ENCODE results near the gene RNF11. TPM values are rescaled to one million over a fixed set of nuclear protein-coding genes. Genes with fewer than 3 reads are reported as not detected.

Gene RNF11
- total RNA-seq, 2 experiments from 2014 or later: 35.1 to 35.3 TPM

DNA sequence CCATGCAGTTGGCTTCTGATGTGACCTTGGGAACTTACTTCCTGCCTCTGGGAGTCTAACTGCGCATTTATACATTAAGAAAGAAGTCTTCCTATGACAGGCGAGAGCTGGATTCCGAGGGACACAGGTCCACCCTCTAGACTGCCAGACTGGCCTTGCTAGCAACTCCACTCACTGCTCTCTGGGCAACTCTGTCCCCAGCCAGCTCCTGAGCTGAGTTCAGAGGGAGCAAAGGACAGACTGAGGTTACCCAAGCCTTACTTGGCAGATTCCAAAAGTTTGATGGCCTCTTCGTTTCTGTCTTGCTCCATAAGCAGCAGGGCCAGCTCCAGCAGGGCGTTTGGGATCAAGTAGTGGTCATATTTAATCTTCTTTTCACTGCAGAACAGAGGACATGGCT, 52.5 kb downstream of the RNF11 start:
- POLR2A ChIA-PET: interaction anchor here (0.5 kb wide), 1 partner anchor 578 kb away, joined by 4 read pairs; no protein-coding TSS in a partner anchor
- CTCF ChIA-PET: interaction anchor here (0.6 to 1.9 kb wide), 2 partner anchors 8 to 37 kb away, joined by 3 to 11 read pairs; no protein-coding TSS in a partner anchor

DNA sequence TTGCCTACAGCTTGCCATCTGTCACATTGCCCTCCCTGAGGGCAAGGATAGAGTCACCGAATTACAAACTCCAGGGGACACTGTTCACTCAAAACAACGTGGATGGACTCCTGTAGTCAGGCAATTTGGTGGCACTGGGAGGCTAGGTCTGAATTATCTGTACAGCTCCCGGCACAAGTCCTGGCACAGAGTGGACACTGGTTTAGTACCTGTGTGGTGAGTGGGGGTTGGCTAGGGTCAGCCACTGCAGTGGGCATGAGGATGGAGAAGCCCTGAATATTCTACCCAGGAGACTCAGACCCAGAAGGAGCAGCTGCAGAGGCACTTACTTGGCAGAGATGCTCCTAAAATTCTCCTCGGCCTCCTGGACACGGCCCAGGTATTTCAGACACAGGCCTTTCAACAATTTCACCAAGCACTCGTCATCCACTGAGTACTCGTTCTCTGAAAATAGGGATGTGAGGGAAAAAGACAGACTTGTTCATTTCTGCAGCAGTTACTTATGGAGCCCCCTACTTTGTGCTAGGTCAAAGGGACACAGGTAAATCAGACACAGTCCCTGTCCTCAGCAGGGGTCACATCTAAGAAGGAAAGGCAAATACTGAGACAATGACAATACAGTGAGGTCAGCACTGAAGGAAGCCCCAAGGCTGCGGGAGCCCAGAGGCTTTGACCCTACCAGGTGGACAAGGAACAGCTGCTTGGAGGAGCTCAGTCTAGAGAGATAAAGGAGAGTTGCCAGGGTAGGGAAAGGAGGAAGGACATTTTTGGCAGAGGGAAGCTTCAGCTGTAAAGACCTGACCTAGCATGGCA, 53.8 kb downstream of the RNF11 start:
- ChIA-PET POLR2A (no interaction called here), CTCF (no interaction called here)

DNA sequence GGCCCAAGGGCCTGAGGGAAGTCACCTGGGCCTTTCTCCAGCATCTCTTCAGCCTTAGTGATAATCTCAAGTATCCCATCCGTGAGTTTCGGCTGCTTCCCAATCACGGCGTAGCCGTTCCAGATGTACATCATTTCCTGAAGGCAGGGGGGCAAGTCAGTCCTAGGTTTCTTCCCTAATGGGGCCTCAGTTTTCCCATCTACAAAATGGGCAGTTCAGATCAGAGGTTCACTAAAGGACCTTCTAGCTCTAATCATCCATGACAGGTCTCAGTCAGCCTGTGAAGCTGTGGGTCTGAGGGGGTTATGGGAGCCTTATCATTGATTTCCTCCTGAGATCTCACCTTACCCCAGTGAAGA, 54.4 kb downstream of the RNF11 start:
- POLR2A ChIA-PET: no interaction called here
- CTCF ChIA-PET: no interaction called here

DNA sequence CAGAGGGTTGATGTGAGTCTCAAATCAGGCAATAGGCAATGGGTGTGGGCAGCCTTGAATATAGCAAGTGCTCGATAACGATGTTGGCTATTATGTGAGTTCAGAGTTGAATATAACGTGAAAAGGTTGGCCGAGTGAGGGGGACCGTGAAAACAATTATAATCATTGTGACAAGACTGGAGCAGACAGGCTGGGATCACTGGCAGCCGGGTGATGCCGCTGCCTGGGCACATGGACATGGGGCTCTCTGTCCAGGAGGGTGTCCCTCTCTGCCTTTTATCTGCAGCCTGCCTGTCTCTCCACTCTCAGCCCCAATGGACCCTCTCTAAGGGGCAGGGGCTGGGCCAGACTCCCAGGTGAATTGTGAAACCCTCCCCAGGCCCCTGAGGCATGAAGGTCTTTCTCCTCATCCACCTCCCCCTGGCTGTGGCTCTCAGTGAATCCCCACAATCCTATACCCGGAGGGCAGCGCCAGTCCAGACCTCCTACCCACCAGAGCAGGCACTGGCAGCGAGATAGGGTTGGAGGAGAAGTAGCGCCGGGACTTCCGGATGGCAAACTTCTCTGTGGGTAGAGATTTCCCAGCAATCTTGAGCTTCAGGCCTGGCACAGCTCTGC, 57.9 kb downstream of the RNF11 start:
- CTCF ChIA-PET: interaction anchor here (1.2 kb wide), 1 partner anchor 58 kb away, joined by 3 read pairs; the partner anchor contains the start of gene RNF11

DNA sequence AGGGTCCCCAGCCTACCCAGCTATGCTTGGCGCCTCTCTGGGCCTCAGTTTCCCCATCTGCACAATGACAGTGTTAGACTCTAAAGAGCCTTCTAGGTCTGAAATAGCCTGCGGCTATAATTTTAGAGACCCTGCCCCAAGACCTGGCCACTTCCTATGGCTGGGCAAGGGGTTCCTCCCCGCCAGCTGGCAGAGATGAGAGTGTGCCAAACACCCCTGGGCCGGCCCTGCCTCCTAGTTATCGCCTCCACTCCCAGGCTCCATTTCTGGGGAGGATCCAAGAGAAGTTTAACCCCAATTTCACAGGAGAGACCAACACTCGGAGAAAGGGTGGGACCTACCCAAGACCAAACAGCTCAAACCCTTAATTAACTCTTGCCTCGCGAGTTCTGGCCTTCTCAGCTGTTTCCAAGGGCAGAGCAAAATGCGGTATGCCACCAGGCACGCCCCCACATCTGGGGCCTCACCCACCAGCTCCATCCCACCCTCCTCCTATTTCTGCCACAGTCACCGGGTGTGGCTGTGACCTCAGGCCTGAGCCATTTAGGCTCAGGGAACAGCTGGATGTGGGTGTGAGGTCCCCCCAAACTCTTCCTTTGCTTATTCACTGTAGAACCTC, 58.6 kb downstream of the RNF11 start:
- ChIA-PET POLR2A (no interaction called here), CTCF (no interaction called here)

More for the DNA sequence above, 57.9 kb downstream of the RNF11 start:
- POLR2A ChIA-PET: no interaction called here

DNA sequence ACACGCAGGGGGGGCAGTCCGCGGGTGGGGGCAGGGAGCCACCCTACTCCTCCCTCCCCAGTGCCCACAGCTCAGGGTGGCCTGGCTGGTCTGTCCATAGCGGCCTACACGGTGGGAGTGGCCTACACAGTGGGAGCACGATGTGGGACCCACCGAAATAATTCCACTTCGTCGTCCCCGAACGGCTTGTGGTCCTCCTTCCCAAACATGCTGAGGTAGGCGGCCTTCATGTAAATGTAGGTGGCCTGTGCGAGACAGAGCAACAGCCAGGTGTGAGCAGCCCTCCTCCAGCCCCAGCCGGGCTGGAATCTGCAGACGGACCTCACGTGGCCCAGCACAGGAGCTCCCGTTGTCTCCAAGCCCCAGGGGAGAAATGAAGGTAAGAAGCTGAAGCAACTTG, 59.9 kb downstream of the RNF11 start:
- POLR2A ChIA-PET: no interaction called here

DNA sequence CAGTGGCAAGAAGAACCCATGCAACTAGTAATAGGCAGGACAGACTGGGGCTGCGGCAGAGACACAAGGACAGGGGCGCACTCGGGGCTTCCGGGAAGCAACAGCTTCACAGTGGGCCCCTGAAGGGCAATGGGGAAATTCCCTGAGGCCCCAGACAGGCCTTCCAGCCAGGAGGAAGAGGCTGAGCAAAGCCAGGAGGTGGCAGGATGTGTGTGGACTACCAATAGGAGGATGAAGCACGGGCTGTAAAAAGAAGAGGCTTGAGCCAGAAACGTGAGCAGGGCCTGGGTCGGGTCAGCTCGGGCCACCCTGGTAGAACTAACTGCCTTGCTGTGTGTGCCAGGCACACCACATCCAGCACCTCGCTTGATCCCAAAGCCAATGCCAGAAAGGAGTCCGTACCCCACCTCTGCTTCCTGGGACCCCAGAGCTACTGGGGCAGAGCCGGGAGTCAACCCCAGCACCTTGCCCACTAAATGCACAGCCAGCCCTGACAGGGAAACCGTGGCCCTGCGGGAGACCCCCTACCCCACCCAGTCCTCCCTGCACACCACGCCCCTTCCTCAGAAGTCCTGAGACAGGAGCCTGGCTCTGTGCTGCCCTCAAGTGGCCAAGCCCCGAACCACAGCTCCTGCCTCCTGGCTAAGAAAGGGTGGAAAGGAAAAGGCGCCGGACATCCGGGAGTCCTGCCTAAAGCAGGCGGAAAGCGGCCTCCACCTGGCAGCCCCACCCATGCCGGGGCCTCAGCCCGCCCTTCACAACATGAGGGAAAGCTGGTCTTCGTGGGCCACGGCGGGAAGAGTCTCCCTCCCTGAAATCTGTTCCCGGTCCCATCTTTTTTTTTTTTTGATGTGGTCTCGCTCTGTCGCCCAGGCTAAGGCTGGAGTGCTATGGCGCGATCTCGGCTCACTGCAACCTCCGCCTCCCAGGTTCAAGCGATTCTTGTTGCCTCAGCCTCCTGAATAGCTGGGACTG, 60.6 kb downstream of the RNF11 start:
- CTCF ChIA-PET: interaction anchor here (0.6 to 2.3 kb wide), 21 partner anchors 9 to 1703 kb away, joined by 3 to 16 read pairs (median 3); no protein-coding TSS in a partner anchor
- POLR2A ChIA-PET: interaction anchor here (0.6 kb wide), 1 partner anchor 112 kb away, joined by 4 read pairs; no protein-coding TSS in a partner anchor

More for the DNA sequence above, 59.9 kb downstream of the RNF11 start:
- CTCF ChIA-PET: interaction anchor here (0.6 to 2.3 kb wide), 11 partner anchors 8 to 104 kb away, joined by 3 to 16 read pairs (median 5); no protein-coding TSS in a partner anchor

DNA sequence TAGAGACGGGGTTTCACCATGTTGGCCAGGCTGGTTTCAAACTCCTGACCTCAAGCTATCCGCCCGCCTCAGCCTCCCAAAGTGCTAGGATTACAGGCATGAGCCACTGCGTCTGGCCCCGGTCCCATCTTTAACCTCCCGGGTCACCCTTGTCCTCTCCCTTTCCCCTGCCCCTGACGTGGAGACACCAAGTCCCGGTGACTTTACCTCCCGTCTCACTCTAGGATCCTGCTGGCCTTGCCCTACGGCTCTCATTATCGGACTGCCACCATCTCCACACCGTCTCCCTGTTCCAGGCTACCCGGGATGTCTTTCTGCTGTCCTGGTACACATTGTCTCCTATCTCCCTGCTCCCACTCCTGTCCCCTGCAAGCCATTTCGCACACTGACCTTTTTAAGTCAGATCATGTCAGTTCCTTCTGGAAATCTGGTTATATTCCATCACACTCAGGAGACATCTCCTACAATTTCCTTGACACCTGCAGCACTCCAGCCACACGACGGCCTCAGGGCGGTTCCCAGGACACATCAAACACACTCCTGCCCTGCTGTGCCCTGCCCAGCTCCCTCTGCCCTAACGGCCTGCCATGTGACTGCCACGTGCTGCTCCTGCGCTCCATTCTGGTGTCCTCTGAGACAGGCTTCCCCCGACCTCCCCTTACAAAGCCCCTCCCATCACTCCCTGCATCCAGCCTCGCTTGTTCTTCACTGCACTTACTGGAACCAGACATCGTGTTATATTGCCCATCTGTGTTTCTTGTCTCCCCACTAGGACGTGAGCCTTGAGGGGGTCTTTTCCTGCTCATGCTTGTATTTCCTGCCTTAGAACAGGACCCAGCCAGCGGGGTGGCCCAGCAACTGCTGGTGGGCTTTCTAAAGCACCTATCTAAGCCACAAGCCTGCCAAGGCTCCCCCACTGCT, 61.6 kb downstream of the RNF11 start:
- POLR2A ChIA-PET: interaction anchor here (0.6 kb wide), 1 partner anchor 111 kb away, joined by 4 read pairs; no protein-coding TSS in a partner anchor
- CTCF ChIA-PET: interaction anchor here (0.6 to 2.3 kb wide), 17 partner anchors 9 to 1702 kb away, joined by 3 to 16 read pairs (median 3); no protein-coding TSS in a partner anchor

DNA sequence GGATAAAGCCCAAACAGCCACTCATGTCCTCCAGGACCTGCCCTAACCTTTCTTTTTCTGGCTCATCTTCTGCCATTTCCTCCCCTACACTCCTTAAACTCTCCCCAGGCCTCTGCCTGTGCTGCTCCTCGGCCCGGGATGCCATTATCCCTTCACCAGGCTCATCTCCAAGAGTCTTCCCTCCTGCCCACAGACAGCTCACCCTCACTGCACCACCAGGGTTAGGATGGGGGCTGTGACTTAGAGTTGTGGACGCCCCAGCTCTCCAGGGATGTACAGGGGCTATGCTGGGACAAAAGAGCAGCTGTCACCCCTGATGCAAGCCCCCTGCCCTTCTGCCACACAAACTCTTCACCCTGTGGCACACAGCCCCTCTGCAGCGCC, 62.2 kb downstream of the RNF11 start:
- CTCF ChIA-PET: no interaction called here

DNA sequence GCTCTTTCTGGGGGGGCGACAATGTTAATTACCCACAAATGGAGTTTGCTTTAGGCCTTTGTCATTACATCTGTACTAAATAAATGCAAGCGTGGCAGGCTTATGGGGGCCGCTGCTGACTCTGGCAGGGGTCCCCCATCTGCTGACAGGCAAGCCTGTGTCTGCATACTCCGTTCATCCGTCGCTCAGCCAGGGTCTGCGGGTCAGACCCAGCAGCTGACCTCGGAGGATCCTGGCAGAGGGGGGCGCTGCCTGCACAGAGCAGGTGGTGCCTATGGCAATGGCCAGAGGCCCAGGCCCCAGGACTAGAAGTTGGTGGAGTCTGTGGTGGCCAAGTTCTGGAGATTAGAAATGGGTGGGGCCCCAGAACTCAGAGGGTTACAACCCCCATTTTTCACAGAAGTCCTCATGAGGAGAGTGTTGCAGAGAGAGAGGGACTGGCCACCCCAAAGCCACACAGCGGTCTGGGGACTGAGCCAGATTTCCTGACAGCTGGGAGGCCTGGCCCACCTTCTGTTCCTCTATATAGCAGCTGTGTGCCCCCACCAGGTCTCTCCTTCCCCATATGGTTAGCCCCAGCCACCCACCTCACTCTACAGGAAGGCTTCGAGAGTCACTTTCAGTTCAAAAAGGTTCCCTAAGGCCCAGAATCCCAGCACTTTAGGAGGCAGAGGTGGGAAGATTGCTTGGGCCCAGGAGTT, 63.3 kb downstream of the RNF11 start:
- POLR2A ChIA-PET: no interaction called here
- CTCF ChIA-PET: no interaction called here

More for the DNA sequence above, 62.2 kb downstream of the RNF11 start:
- POLR2A ChIA-PET: no interaction called here

DNA sequence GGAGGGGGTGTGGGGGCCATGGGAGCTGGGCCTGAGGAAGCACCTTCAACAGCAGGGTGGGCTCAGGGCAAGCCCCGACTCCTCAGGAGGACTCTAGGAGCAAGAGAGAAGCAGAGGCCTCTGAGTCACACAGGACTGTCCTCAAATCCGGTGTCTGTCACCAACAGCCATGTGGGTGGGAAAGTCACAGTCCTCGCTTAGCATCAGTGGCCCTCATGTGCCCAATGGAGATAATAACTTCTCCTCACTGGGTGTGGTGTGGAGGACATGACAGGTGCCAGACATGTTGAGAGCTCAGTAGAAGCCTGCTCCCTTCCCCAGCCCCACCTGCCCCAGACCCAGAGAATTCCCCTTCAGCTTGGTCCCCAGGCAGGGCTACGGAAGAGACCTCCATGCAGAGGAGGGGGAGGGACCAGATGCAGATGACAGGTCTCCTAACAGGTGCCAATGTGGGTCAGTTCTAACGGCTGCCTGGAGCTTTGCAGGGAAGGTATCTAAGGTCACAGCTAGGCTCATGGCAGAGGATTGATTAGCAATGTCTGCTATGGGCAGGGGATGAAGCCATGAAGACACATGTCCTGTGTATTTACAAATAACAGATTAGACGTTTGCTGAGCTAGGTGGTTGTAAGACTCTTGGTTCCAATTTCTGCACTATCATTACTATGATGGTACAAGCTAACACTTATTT, 64.1 kb downstream of the RNF11 start:
- ChIA-PET POLR2A (interaction anchor here (0.6 kb wide), 1 partner anchor 318 kb away, joined by 3 read pairs; no protein-coding TSS in a partner anchor), CTCF (no interaction called here)

DNA sequence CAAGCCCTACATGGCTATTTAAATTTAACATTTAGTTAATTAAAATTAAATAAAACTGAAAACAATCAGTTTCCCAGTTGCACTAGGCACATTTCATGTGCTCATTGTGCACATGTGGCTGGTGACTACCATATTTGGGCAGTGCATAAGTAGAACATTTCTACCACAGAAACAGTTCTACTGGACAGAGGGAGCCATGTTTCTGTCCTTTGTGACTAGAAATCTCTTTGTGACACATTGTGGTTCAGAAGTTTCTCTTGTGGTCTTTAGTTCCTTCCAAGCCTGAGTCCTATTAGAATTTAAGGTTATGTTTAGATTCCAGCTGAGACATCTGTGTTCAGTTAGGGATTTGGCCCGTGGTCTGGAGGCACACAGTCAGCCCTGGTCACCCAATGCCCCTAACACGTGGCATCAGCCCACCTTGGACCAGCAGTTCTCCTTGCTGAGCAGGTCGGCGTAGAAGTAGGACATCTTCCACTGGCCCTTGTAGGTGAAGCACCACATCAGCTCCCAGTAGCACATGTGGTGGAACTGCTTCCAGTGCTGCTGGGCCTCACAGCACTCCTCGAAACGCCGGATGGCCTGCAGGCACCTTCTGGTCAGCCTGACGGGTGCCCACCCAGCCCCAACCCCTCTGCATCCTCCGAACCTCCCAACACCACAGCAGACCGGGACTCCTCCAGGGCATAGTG, 65.2 kb downstream of the RNF11 start:
- POLR2A ChIA-PET: no interaction called here
- CTCF ChIA-PET: interaction anchor here (0.6 kb wide), 1 partner anchor 55 kb away, joined by 3 read pairs; no protein-coding TSS in a partner anchor

DNA sequence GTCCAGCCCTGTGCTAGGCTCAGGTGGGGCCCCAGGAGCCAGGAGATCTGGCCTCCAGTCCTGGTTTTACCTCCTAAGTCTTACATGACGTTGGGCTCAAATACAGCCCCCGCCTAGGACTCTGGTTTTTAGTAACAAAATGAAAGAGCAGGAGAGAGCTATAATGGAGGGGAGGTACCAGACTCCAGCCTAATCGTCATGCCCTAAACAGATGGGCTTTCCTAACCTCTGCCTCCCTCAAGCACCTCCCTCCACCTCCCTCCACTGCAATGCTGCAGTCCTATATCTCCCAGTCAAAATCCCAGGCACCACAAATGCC, 65.7 kb downstream of the RNF11 start:
- CTCF ChIA-PET: no interaction called here
- POLR2A ChIA-PET: no interaction called here

DNA sequence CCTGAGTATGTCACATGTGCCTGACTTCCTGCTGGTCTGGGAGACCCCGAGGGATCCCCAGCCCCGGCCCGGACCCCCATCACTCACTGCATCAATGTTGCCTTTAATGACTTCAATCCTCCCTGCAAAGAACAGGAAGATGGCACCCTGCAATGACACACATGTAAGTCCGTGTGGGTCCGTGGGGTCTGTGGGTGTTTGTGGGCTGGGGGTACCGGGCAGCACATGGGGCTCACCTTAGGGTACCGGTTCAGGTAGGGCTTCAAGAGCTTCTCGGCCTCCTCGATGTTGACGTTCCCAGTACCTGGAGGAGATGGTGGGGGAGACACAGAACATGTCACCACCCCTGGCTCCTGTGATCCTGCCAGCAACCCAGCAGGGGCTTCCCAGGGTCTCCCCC, 66.2 kb downstream of the RNF11 start:
- POLR2A ChIA-PET: no interaction called here
- CTCF ChIA-PET: no interaction called here

DNA sequence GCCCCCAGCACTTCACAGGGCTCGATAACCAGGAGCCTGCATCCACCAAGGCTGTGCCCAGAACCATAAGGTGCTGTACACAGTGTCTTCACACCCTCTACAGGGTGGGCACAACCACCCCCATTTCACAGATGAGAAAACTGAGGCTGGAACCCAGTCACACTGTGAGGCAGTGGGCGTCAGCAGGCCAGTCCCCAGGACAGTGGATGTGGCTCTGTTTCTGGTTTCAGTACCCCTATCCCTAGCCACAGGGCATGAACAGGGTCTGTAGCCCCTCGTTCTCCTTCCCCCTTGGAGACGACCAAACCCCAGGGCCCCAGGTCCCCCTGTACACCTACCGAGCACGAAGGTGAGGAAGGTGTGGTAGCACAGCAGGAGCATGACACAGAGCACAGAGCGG, 66.7 kb downstream of the RNF11 start:
- ChIA-PET POLR2A (no interaction called here), CTCF (no interaction called here)

DNA sequence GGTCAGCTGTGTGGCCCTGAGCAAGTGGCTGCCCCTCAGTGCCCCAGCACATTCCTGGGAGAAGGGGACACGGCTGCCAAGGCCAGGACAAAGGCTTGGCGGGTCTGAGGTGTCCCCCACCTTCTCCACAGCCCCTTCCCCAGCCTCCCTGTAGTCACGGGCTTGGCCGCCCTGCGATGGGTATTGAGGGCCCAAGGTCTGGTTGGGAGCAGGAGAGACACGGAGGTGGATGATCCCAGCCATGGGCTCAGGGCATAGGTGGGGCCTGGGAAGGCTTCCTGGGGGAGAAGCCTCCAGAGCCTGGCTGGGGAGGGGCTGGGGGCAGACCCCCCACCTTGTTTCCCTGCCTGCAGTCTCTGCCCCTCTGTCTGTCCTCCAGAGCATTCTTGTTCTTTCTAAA, 67.2 kb downstream of the RNF11 start:
- ChIA-PET CTCF (no interaction called here), POLR2A (no interaction called here)

DNA sequence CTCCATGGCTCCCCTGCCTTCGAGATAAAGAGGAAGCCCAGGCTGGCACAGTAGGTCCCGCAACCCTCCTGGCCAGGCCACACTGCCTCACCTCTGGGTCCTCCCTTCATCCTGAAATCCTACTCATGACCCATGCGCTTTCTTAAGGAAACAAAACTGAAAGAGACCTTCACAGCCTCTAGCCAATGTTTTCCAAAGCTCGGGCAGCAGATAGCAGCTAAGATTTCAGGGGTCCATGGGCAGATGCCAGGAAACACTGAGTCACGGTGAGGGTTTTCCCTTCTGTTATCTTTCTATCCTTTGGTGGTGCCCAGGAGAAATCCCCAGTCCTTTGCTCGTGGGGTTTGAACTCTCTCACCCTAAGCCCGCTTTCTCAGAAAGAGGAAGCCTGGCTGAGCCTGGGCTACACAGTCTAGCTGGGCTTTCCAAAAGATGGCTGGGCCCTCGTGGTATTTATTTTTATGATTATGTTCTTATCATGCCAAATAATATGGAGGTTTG, 67.7 kb downstream of the RNF11 start:
- ChIA-PET CTCF (no interaction called here), POLR2A (no interaction called here)

Data from activated CD8-positive, alpha-beta memory T cell treated with anti-CD3 and anti-CD28 coated beads for 36 hours (primary cell).